Left renal pelvis (tissue), 4 donors: ENCODE results near the gene WNT2. TPM values are rescaled to one million over a fixed set of nuclear protein-coding genes. Genes with fewer than 3 reads are reported as not detected.
"Not testable (repeated sequence)": the region's sequence is repeated elsewhere in the genome, so short reads cannot be mapped to it uniquely, and the experiment has no call there.

Experiments
- DNase-seq, 4 donors: peaks; one replicate each; pipeline ENCODE4 v3.0.0-alpha.2; 2013; ENCODE audit warnings: low read depth in 4 of 4, low spot score in 3 of 4
- polyA plus RNA-seq, 4 donors: library from polyadenylated mRNA; unstranded; fragments of 120-200 nt; gene quantifications; one replicate each; pipeline ENCODE4 v1.2.1, GENCODE V29; 2013; ENCODE audit not compliant: insufficient read length in 4 of 4

WNT2 gene
- polyA plus RNA-seq, 4 donors: 0.27 to 8.5 (median 1.4) TPM

DNA sequence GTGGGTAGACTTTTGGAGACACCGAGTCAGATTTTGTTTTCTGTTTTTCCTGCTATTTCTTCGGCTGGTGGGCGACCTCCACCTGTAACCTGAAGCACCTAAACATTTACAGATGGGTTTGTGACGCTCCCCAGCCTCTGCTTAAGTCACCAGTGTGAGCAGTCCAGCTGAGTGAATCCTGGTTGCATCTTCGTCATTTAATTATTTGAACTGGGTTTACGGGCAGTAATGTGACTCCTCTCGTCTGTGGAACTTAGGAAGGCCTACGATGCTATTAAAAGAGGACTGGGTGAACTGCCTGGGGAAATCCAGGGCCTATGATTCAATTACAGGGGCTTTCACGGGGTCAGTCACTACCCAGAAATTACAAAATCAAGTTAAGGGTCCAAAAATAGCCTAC, 52.5 kb downstream of the WNT2 start:
- no peak for DNase-seq

GRCh38 chr7:117269886-117270285, 53.0 kb downstream of the WNT2 start:
- DNase-seq: no peak

DNA sequence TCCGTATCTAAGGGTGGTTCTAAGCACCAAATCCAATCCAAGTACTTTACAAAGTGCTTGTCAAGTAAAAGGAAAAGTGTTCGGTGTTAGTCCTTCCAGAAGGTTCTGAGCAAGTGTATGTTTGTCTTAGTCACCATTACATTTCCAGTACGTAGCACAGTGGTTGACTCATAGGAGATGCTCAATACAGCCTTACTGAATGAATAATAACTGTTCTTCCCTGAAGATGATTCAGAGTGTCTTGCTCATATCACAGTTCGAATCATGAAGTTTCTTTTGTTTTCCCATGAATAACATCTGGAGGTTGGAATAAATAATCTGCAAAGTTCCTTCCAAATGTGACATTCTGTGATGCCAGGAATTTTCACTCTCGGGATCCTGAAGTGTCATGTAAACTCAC, 53.4 kb downstream of the WNT2 start:
- DNase-seq: no peak

DNA sequence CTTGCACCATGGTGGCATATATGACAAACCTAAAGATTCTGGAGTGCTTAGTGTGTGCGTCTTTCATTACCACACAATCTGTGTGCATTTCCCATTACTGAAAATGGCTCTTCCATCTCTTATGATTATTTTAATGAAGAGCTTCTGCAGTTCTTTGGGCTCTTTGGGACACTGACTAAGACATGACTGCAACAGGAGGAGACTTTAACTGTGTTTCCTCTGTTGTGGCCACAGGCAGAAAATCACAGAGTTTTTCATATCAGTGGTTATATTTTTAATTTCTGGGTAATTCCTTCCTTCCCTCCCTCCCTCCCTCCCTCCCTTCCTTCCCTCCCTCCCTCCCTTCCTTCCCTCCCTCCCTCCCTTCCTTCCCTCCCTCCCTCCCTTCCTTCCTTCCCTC, 58.1 kb downstream of the WNT2 start:
- DNase-seq: no peak

GRCh38 chr7:117262546-117262945, 60.3 kb downstream of the WNT2 start:
- DNase-seq: no peak

DNA sequence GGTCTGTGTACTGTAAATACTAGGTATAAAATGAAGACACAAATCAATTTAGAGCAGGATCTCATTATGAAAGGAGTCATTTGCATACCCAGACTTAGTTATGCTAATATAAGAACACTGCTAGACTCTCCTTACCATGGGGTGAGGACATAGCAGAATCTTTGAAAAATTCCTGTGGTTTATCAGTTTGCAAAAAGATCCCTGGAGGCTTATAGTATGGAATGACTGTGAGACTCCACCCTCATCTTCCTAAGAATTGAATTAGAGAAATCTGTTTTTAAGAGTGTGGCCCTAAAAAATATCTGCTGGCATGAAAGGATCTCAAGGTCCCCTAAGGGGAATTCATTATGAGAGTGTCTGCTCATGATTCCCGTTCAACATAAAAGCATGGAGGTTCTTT, 63.2 kb downstream of the WNT2 start:
- no peak for DNase-seq

DNA sequence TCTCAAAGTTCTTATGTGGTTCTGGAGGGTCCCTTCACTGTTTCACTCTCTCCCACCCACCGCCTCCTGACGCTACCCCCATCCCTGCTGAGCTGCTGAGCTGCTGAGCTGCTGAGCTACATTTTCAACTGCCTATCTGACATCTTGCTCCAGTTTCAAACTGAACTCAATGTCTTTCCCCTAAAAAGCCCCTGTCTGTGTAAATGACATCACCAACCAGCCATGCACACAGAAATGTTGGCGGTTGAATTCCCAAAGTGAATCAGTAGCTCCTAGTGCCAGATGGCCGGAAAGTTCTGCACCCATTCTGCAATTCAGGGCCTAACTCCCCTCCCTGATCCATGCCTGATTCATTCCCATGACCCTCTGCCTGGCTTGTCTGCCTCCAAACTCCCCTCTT, 71.2 kb downstream of the WNT2 start:
- DNase-seq: no peak

GRCh38 chr7:117250801-117251200, 72.1 kb downstream of the WNT2 start:
- no peak for DNase-seq

DNA sequence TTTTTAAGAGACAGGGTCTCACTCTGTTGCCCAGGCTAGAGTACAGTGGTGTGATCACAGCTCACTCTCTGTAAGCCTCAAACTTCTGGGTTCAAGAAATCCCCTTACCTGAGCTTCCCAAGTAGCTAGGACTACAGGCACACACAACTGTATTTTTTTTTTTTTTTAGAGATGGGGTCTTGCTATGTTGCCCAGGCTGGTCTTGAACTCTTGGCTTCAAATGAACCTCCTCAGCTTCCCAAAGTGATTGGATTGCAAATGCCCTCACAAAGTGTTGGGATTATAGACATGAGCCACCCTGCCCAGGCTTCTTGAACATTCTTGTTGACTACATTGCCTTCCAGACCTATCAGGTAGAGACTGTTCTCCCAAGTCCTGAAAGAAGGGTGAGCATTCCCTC, 72.6 kb downstream of the WNT2 start:
- no peak for DNase-seq

DNA sequence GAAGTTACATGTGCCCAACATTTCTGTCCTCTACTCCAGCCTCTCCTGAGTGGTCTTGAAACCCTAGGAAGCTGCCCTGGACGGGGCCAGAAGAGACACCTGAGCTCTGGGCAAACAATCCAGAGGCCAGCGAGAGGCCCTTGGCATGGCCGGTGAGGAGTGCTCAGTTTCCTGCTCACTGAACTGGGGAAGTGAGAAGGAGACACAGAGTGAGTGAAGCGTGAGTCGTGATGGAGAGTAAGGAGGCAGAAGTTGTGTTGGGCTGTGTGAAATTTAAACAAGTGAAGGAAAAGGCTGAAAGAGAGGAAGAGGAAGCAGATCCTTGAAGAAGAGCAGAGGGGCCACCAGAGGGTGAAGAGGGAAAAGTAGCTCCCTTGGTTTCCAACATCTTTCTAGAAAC, 73.2 kb downstream of the WNT2 start:
- no peak for DNase-seq

- no peak for DNase-seq
These were observed 74.0 kb downstream of the WNT2 start for GRCh38 chr7:117248829-117249228.

DNA sequence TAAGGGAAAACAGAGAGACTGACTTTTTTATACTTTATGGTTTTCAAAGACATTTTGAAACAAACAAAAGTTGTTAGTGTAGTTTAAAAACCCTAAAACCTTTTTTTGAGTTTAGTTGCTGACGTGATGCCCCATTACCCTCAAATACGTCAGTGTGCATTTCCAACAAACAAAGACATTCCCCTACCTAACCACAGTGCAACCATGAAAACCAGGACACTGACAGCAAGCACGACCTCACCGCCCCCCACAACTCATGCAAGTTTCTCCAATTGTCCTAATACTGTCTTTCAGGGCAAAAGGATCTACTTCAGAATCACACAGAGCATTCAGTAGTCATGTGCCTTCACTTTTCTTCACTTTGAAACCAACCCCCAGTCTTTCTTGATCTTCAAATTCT, 75.0 kb downstream of the WNT2 start:
- DNase-seq: no peak

DNA sequence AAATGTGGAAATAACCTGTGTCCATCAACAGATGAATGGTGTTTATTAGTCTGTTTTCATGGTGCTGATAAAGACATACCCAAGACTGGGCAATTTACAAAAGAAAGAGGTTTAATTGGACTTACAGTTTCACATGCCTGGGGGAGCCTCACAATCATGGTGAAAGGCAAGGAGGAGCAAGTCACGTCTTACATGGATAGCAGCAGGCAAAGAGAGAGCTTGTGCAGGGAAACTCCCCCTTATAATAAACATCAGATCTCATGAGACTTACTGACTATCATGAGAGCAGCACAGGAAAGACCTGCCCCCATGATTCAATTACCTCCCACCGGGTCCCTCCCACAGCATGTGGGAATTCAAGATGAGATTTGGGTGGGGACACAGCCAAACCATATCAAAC, 77.2 kb downstream of the WNT2 start:
- not testable (repeated sequence) for DNase-seq

DNA sequence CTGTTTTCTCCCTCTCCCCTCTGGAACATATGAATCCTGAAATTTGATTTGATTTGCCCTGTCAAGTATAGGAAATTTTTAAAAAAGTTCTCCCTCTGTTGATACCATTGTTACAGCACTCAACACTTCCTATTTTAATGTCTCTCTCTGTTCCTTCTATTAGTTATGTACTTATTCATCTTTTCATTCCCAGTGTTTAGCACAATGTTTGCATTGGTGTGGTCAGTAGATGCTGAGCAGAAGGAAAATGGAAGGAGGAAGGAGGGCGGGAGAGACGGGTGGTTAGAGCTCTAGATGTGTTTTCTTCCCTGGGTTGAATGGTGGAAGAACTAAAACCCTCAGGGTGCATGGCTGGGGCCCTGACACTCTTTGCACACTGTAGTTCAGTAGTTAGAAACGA, 79.5 kb downstream of the WNT2 start:
- no peak for DNase-seq

DNA sequence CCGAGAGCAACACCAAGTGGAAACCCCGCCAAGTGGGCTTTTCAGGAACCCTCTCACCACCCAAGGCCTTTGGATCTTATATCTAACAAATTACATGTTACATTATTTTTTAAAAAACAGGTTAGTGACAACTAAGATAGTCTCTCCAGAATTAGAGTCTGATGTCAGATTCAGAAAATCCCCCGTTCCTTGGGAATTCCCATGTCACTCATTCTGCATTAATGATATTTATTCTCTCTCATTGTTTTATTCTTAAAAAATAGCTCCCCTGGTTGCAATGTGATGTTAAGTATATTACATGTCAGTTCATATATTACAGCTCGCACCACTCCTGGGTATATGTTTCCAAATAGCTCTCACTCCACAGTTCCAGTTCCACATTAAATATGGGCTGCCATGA, 81.8 kb downstream of the WNT2 start:
- DNase-seq: no peak

DNA sequence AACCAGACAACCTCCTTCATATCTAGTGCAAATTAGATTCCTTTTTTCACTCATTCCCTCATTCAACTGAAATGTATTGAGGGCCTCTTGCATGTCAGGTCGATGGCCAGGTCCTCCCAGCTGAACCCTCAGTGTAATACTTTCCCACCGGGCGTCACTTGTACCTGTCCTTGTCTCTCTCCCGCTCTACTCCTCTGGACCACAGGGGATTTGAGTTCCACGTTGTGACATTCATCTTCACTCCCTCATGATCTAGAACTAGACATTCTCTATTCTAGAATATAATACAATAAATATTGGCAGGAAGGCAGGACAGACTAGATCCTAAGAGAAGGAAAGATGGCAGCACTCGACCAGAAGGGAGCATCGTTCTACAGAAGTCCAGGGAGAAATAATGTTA, 83.9 kb downstream of the WNT2 start:
- DNase-seq: no peak

- DNase-seq: no peak
These were observed 84.4 kb downstream of the WNT2 start for GRCh38 chr7:117238472-117238871.

GRCh38 chr7:117237646-117238045, 85.2 kb downstream of the WNT2 start:
- DNase-seq: no peak

DNA sequence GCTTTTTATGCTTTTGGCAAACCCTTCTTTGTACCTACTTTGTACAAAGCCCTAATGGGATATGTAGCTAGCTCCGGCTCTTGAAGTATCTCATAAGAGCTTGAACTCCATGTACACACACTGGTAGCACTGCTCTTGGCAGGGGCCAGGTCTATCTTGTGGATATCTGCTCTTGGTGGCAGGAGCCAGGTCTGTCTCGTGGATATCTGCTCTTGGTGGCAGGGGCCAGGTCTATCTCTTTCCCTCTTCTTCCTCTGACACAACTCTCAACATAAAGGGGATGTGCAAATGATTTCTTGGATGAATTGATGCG, 91.9 kb downstream of the WNT2 start:
- DNase-seq: no peak

DNA sequence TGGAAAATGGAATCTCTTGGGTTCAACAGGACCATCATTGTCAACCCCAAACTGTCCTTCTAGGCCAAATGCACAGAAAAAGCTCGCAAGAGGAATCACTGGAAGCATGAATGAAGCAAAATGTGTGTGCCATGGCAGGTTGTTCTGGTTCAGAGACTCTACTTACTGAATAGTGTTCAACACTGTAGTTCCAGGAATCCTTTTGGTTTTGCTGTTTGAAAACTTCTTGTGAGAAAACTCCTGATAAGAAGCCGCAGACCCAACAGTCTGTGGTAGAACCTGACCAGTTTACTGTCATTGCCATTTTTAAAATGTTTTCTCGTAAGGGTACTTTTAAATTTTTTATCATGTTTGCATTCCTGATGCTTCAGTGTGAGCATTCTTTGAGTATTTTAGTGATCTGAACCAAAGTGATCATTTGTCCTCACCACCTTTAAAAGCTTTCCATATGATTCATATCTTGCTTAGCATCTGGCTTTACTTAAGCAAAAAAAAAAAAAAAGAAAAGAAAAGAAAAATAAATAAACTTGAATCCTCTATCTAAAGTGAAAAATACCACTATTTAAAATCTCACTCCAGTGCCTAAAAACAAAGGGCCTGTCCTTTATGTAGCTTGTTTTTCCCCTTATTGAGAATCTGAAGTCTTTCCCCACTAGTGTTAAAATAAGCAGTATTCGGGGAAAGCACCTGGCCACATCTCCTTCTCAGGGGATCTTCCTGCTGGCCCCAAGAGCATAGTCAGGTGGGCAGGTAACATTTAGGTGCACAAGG, 92.4 kb downstream of the WNT2 start:
- no peak for DNase-seq

GRCh38 chr7:117229350-117229749, 93.5 kb downstream of the WNT2 start:
- DNase-seq: no peak

DNA sequence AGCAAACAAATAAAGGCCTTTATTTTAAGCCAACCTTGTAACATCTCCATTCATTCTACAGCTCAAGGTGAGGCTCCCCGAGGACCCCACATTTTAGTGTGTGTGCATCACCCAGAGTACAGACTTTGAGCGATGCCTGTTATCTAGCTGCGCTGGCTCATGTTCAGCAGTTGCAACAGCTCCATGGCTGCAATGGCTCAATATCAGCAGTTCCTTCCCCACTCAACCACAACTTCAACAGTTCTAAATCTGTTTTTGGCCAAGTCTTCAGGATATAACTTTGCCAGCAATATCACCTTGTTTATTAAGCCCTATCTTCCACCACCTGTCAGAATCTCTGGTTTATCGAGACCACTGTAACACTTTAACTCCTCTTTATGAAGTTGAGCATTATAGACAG, 95.8 kb downstream of the WNT2 start:
- DNase-seq: no peak

GRCh38 chr7:117225536-117225935, 97.3 kb downstream of the WNT2 start:
- no peak for DNase-seq
